Measurements from ENCODE around the gene TUT4.

The TUT4 gene

GRCh38 chr1:52531249-52531872, 21.5 kb downstream of the TUT4 start:
- no peak for DNase-seq (ENCODE audit: low spot score)

GRCh38 chr1:52530563-52531144, 22.2 kb downstream of the TUT4 start:
- DNase-seq (ENCODE audit: low spot score): no peak

GRCh38 chr1:52523376-52523775, 29.5 kb downstream of the TUT4 start:
- no peak for DNase-seq (ENCODE audit: low spot score)

GRCh38 chr1:52520148-52520547, 32.7 kb downstream of the TUT4 start:
- no peak for DNase-seq (ENCODE audit: low spot score)

- DNase-seq (ENCODE audit: low spot score): no peak
These were observed 33.9 kb downstream of the TUT4 start for GRCh38 chr1:52518962-52519361.

- no peak for DNase-seq (ENCODE audit: low spot score)
These were observed 40.9 kb downstream of the TUT4 start for GRCh38 chr1:52511851-52512615.

- no peak for DNase-seq (ENCODE audit: low spot score)
These were observed 41.5 kb downstream of the TUT4 start for GRCh38 chr1:52511439-52511838.

- no peak for DNase-seq (ENCODE audit: low spot score)
These were observed 45.9 kb downstream of the TUT4 start for GRCh38 chr1:52506920-52507546.

- DNase-seq (ENCODE audit: low spot score): no peak
These were observed 46.5 kb downstream of the TUT4 start for GRCh38 chr1:52506349-52506748.

- no peak for DNase-seq (ENCODE audit: low spot score)
These were observed 48.2 kb downstream of the TUT4 start for GRCh38 chr1:52504720-52505119.

GRCh38 chr1:52503706-52504105, 49.2 kb downstream of the TUT4 start:
- DNase-seq (ENCODE audit: low spot score): no peak

- peak; percentile 32 for DNase-seq (ENCODE audit: low spot score)
These were observed 50.1 kb downstream of the TUT4 start for GRCh38 chr1:52502789-52503188.

GRCh38 chr1:52487632-52488031, 65.3 kb downstream of the TUT4 start:
- no peak for DNase-seq (ENCODE audit: low spot score)

GRCh38 chr1:52482326-52483004, 70.4 kb downstream of the TUT4 start:
- DNase-seq (ENCODE audit: low spot score): no peak

- no peak for DNase-seq (ENCODE audit: low spot score)
These were observed 73.8 kb downstream of the TUT4 start for GRCh38 chr1:52479076-52479475.

- no peak for DNase-seq (ENCODE audit: low spot score)
These were observed 75.0 kb downstream of the TUT4 start for GRCh38 chr1:52477876-52478275.

- no peak for DNase-seq (ENCODE audit: low spot score)
These were observed 75.9 kb downstream of the TUT4 start for GRCh38 chr1:52476943-52477342.

- no peak for DNase-seq (ENCODE audit: low spot score)
These were observed 78.1 kb downstream of the TUT4 start for GRCh38 chr1:52474807-52475206.

- no peak for DNase-seq (ENCODE audit: low spot score)
These were observed 79.9 kb downstream of the TUT4 start for GRCh38 chr1:52473039-52473438.

GRCh38 chr1:52472384-52472783, 80.5 kb downstream of the TUT4 start:
- no peak for DNase-seq (ENCODE audit: low spot score)

GRCh38 chr1:52469108-52469507, 83.8 kb downstream of the TUT4 start:
- DNase-seq (ENCODE audit: low spot score): no peak

- DNase-seq (ENCODE audit: low spot score): no peak
These were observed 89.0 kb downstream of the TUT4 start for GRCh38 chr1:52463891-52464290.

Data from hematopoietic multipotent progenitor cell treated with erythropoietin and hydrocortisone succinate and interleukin-3 and kit ligand, for 15 days (in vitro differentiated cells).